IPS-18c (cell line): ENCODE measurements around the gene DTD2.
"Not testable (repeated sequence)": the region's sequence is repeated elsewhere in the genome, so short reads cannot be mapped to it uniquely, and the experiment has no call there.

Source experiments
- H3K4me3 ChIP-seq: 2 replicates; pipeline ENCODE4 v1.7.0; 2013; ENCODE audit warnings: low read depth, mild to moderate bottlenecking, low read length, moderate library complexity; ENCODE audit not compliant: insufficient read depth
- H3K9me3 ChIP-seq: one replicate; pipeline ENCODE4 v1.6.1; 2013; ENCODE audit warnings: mild to moderate bottlenecking, low read length, moderate library complexity; ENCODE audit not compliant: control insufficient read depth, insufficient read depth

The DTD2 gene

DNA sequence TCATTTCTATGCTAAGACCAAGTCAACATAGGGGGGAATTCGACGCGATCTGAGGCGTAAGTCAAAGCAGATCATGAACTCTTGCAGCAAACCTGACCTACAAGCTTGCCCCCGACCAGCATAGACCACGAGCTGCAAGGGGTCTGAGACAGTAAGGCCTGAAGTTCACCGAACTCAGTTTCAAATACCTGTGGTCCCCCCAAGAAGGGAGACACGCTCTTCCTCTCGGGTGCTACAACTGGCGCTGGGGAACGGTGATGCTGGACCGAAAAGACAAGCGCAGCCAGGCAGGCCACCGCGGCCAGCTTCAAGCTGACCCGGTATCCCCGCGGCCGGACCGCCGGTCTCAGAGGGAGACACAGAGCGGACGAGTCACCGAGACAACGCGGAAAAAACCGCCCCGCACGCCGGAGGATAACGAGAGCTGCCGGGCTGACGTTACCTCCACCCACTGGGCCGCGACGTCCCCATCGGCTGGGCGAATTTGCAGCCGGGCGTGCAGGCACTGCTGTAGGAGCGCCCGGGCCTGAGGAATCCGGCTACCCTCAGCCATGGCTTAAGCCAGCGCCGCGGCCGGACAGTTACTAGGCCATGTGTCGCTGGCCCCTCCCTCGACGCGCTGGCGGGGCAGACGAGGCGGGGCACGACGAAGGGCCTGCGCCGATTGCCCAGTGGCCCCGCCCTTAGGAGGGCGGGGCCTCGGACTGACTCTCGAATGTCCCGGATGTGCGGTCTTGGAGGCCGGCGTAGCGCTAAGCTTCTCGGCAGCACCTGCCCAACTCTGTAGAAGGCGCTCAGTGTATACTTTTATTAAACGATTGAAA lies at the start of gene DTD2:
Gene DTD2, minus strand, starts transcription at position 666 of the 824 bp plus-strand sequence. Its CDS starts 113 bp downstream, at position 553.
- Histone ChIP-seq H3K4me3 (peak within 1 kb of the TSS; percentile 94), H3K9me3 (no peaks in the 10 kb centered on the region)

DNA sequence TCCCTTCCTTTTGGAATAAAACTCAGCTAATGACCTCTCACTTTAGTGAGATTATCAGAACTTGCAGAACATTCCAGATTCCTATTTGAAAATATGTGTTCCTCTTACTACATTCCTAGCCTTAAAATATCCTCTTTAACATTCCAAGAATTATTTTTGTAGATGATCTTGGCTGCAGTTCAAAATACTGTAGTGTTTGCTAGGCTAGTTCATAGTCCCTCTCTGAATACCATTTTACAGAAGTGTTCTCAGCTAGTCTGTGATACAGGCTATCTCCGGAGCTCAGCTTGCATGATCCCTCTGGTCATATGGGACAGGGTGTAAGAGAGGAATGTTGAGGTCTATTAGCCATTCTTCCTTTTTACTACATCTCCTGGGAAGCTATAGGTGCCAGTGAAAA lies 48.1 kb upstream of the DTD2 start:
- no peaks in the 10 kb centered on the region for H3K9me3 ChIP-seq

DNA sequence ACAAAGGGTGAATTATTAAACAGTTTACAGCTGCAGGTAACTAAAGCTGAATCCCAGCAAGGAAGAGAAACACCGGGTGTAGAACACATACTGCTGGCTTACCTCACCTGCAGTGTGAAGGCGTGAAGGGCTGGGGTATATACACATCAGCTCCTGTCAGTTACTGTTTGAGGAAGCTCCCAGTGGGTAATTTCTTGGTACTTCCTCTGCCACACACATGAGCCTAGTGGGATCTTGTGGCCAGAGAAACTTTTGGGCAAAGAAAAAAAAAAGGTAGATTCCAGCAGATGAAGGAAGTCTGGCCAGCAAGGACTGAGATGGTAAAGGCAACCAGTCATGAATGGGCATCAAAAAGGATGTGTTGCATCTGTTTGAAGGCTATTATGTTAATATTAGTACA lies 44.6 kb upstream of the DTD2 start:
- Histone ChIP-seq H3K9me3 (no peaks in the 10 kb centered on the region), H3K4me3 (no peak overlapping the region)

More for the DNA sequence above, 48.1 kb upstream of the DTD2 start:
- no peak overlapping the region for H3K4me3 ChIP-seq

DNA sequence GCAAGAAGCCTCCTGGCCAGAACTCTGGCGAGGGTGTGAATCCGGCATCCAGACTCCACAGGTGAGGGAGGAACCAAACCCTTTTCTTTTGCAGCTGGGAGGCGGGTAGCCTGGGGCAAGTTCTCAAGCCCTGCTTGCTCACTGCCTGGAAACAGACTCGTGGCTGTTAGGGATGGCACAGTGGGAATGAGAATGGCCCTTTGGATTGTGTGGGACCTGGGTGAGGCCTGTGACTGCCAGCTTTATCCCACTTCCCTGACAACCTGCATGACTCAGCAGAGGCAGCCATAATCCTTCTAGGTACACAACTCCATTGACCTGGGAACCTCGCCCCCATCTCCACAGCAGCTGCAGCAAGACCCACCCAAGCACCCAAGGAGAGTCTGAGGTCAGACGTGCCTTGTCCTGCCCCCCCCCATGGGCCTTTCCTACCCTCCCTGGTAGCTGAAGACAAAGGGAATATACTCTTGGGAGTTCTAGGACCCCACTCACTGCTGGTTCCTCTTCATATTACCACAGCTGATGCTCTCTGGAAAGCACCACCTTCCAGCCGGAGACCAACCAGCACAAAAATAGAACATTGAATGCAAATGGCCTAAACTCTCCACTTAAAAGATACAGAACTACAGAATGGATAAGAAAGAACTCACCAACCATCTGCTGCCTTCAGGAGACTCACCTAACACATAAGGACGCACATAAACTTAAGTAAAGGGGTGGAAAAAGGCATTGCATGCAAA lies 35.6 kb upstream of the DTD2 start:
- Histone ChIP-seq H3K4me3 (no peak overlapping the region), H3K9me3 (no peaks in the 10 kb centered on the region)

DNA sequence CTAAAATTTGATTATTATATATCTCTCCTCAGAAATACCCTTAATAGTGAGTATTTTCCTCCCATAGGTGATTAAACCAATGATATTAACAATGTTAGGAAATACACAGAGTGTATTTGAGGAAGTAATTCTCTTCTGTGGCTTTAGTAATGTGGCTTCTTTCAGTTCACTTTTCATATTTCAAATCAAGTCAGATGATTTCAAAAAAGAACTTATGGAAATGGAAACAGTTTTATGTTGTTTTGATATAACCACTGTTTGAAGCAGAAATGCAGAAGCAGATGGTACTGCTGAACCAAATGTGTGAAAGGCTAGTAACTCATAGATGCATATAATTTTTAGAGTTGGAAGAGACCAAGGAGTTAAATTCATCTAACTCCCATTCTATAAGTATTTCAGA lies 32.4 kb upstream of the DTD2 start:
- H3K9me3 ChIP-seq = no peaks in the 10 kb centered on the region
- no peak overlapping the region for H3K4me3 ChIP-seq

DNA sequence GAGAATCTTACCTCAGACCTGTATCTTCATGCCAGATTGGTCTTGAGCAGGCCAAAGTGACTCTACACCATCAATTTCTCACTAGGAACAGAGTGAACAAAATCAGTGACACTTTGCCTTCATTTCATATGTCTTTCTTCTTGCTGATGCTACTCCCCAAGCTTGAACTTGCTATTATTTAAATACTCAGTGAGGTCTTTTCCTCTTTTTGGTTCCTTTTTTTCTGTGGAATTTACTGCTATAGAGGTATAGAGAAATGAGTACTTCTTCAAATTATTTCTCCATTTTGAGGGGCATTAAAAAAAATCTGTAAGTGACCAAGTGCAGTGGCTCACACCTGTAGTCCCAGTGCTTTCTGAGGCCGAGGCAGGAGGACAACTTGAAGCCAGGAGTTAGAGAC lies 30.6 kb upstream of the DTD2 start, which contains the start of gene GPR33:
Gene GPR33, minus strand, starts transcription at position 154 of the 400 bp plus-strand sequence. CDS start 4,074 bp downstream, outside the sequence.
- no peak within 1 kb of the TSS for H3K4me3 ChIP-seq
- H3K9me3 ChIP-seq = no peaks in the 10 kb centered on the region

DNA sequence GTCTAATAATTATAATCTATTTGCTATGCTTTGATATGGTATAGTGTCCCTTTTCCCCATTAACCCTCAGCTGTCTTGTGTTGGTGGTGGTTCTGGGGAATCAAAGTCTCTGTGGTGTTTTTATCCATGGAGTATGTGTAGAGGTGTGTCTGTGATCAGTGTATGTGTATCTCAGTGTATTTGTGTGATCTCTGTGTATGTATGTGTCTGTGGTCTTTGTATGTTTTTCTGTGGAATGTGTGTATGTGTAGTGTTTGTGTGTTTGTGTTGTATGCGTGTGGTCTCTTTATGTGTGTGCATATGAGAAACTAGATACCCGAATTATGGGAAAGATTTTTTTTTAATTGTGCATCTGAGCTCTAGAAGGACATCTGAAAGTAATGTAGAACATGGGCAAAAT lies 29.5 kb upstream of the DTD2 start:
- H3K9me3 ChIP-seq = no peaks in the 10 kb centered on the region
- no peak overlapping the region for H3K4me3 ChIP-seq

DNA sequence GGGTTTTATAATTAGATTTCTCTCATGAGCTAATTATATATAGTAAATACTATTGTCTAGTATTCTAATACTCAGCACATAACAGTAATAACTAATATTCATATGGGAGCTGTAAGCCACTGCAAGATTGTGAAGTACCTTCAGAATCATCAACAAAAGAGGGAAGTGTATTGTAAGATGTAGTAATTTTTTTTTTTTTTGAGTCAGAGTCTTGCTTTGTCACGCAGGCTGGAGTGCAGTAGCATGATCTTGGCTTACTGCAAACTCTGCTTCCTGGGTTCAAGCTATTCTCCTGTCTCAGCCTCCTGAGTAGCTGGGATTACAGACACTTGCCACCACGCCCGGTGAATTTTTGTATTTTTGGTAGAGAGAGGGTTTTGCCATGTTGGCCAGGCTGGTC lies 27.4 kb upstream of the DTD2 start:
- H3K4me3 ChIP-seq = no peak overlapping the region
- H3K9me3 ChIP-seq = no peaks in the 10 kb centered on the region

DNA sequence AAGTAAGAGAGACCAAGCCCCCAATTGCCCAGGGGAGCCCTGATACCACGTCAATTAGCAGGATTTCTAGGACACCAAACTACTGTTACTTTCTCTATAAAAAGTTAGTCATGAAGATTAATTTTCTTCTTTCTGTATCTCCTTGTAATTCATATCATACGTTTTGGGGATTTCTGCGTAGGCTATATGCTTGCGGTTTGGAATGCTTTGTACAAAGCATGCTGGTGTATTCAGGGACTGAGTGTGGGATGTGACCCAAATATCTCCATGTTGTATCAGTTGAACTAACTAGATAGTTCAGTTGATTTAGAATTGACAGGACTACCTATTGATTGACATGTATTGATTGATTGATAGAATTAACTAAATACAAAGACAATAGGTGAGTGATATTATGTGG lies 22.9 kb upstream of the DTD2 start:
- Histone ChIP-seq H3K9me3 (no peaks in the 10 kb centered on the region), H3K4me3 (no peak overlapping the region)

DNA sequence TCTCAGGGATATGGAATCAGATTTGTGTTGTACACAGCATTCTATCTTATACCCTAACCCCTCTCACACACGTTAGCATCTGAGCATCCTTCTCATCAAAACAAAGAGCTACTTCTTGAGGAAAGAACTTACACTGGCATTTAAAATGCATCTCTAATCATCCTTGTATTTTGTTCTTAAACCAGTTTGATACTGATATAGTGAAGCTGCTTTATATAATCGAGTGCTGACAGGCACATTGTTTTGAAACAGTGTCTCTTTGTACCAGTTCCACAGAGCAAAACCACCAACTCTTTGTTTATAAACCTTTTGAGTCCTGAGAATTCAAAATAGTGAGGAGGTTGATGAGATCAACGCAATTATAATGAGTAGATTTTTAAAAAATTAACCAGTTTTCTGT lies 21.7 kb upstream of the DTD2 start:
- Histone ChIP-seq H3K4me3 (no peak overlapping the region), H3K9me3 (no peaks in the 10 kb centered on the region)

DNA sequence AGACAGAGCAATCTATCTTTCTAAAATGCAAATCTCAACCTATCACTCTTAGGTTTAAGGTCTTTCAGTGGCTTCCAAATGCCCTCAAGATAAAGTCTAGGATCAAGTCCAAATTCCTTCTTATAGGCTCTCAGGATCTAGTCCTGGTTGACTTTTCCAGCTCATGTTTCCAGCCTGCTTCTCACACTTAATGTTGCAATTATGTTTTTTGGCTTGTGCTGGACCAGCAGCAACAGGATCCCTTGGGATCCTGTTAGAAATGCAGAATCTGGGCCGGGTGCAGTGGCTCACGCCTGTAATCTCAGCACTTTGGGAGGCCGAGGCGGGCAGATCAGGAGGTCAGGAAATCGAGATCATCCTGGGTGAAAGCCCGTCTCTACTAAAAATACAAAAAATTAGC lies 19.9 kb upstream of the DTD2 start:
- H3K4me3 ChIP-seq = no peak overlapping the region
- no peaks in the 10 kb centered on the region for H3K9me3 ChIP-seq

DNA sequence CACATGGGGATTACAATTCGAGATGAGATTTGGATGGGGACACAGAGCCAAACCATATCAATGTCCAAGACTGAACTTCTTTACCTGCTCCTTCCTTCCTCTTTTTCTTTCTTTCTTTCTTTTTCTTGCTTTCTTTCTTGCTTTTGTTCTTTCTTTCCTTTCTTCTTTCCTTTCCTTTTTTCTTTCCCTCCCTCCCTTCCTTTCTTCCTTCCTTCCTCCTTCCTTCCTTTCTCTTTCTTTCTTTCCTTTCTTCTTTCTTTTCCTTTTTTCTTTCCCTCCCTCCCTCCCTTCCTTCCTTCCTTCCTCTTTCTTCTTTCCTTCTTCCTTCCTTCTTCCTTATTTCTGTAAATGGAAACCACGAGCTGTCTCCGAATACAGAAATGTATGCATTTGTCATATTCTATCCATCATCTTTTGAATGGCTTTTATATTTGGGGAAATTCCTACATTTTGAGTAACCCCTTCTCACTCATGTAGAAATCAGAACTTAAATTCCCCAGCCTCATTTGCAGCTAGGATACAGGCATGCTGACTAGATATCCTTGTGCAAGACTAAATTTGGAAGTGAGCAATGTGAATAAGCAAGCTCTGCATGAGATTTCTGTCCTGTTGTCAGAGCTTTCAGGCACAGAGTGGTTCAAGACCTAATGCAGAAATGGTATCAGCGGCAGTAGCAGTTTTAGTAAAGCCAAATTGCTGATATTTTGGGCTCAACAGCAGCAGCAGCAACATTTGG lies 19.0 kb upstream of the DTD2 start:
- H3K9me3 ChIP-seq = no peaks in the 10 kb centered on the region
- H3K4me3 ChIP-seq = no peak overlapping the region

DNA sequence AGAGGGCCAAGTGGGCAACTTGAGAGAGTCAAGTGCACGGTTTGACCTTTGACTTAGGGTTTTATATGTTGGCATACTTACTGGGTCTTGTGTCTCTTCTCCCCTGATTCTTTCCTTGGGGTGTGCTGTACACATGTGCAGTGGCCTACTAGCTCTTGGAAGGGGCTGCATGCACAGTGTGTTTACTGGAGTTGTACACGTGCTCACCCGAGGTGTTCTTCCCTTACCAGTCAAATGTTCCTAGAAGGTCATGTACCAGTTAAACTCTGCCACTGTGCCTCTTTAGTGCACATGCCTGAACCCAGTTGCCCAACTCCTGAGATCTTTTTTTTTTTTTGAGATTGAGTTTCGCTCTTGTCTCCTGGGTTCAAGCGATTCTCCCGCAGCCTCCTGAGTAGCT lies 9.2 kb upstream of the DTD2 start:
- H3K9me3 ChIP-seq = no peaks in the 10 kb centered on the region
- H3K4me3 ChIP-seq = no peak overlapping the region

DNA sequence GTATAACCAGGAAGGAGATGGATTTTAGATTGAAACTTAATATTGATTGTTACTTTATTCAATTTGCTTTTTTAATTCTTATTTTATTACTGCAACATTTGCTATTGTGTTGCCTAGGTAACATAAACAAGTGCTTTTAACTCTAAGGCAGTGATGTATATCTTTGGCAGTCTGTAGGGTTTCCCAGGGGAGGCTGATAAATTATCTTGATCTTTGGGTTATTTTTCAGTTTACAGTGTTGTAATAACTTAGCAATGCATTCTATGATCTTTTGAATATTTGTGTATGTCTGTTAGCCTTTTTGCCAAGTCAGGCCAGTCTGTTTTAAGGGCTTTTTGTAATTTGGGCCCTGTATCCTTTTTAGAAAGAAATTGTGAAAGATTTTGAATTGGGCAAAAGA lies 7.8 kb upstream of the DTD2 start:
- H3K9me3 ChIP-seq = no peaks in the 10 kb centered on the region
- no peak overlapping the region for H3K4me3 ChIP-seq

DNA sequence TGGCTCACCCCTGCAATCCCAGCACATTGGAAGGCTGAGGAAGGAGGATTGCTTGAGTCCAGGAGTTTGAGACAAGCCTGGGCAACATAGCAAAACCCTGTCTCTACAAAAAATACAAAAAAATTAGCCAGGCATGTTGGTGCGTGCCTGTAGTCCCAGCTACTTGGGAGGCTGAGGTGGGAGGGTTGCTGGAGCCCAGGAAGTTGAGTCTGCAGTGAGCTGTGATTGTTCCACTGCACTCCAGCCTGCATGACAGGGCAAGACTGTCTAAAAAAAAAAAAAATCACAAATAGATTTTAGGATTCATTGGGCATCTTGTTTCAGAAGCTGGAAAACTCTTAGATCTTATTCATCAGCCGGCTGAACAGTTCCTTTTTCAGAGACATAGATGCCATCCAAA lies 5.1 kb upstream of the DTD2 start:
- not testable (repeated sequence) for H3K9me3 ChIP-seq, H3K4me3 ChIP-seq

DNA sequence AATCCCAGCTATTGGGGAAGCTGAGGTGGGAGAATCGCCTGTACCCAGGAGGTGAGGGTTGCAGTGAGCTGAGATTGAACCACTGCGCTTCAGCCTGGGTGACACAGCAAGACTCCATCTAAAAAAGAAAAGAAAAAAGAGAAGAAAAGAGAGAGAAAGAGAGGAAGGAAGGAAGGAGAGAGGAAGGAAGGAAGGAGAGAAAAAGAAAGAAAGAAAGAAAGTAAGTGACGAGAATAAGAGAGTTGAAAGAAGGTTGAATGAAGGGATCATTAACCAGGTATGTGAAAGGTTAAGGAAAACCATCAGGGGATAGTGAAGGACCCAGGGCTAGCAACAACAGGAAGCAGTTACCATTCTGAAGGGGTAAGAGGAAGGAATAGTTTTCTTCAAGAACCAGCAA lies 4.2 kb upstream of the DTD2 start:
- Histone ChIP-seq H3K9me3 (no peaks in the 10 kb centered on the region), H3K4me3 (no peak overlapping the region)

DNA sequence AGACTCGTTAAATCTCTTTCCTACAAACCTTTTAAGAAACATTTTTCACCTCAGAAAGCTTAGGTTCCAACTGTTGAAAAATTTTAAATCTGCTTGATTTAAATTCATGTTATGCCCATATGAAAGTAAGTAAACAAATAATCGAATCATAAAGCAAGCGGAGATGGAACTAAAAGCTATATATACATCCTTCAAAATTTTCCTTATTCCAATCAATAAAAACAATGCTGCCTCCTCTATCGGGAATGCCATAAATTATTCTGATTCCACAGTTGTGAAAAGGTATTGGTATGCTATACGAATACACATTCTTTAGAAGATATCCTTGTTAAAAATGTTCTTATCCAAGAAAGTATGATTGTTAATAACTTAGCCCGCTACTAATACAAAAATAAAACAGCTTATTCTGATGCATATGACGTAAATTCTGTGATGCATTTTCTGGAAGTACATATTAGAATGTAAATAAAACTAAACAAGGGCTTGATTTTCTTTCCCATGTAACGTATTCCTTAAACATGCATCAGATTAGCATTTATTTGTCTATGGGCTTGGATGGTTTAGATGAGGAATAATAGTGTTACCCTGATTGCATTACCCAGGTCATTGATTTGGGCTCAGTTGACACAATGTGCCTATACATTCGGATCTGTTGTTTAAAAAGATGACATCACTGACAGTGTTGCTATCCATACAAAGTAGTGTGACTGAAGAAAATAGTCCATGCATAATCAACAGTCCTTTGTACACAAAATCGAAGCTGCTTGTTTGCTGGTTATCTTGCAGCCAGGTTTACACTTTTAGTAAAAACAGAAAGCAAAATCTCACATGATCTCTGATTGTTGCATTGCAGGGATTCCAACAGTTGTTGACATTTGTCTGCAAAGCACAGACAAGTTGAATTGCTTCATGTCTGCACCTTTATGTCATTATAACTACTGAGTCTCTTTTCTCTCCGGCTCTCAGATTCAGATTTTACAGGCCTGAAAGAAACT lies 656 bp upstream of the DTD2 start:
- H3K9me3 ChIP-seq = no peaks in the 10 kb centered on the region
- no peak overlapping the region for H3K4me3 ChIP-seq
